NCI-H524 treated with DMSO at 0.1 percent for 48 hours (cell line): ENCODE measurements around the gene NBPF1.
"Not testable (repeated sequence)": the region's sequence is repeated elsewhere in the genome, so short reads cannot be mapped to it uniquely, and the experiment has no call there.

ENCODE experiments used
- DNase-seq: peaks from one replicate; lab custom pipeline; 2025; lab: John Stamatoyannopoulos, UW

The NBPF1 gene

GRCh38 chr1:16605532-16606505 lies 7.5 kb downstream of the NBPF1 start:
- no peak for DNase-seq

GRCh38 chr1:16605213-16605525 lies 8.2 kb downstream of the NBPF1 start:
- no peak for DNase-seq

- DNase-seq: not testable (repeated sequence)
Observed at GRCh38 chr1:16604514-16605212, 8.7 kb downstream of the NBPF1 start.

GRCh38 chr1:16603623-16604022 lies 9.7 kb downstream of the NBPF1 start:
- not testable (repeated sequence) for DNase-seq

GRCh38 chr1:16602336-16603011 lies 10.9 kb downstream of the NBPF1 start:
- not testable (repeated sequence) for DNase-seq

- DNase-seq: not testable (repeated sequence)
Observed at GRCh38 chr1:16600855-16601786, 12.2 kb downstream of the NBPF1 start.

GRCh38 chr1:16599326-16599725 lies 14.0 kb downstream of the NBPF1 start:
- DNase-seq: not testable (repeated sequence)

GRCh38 chr1:16595216-16595615 lies 18.1 kb downstream of the NBPF1 start:
- not testable (repeated sequence) for DNase-seq

- DNase-seq: not testable (repeated sequence)
Observed at GRCh38 chr1:16591845-16592244, 21.5 kb downstream of the NBPF1 start.

- not testable (repeated sequence) for DNase-seq
Observed at GRCh38 chr1:16588081-16588480, 25.3 kb downstream of the NBPF1 start.

- not testable (repeated sequence) for DNase-seq
Observed at GRCh38 chr1:16587639-16588038, 25.7 kb downstream of the NBPF1 start.

GRCh38 chr1:16565324-16565723 lies 48.0 kb downstream of the NBPF1 start:
- DNase-seq: not testable (repeated sequence)

- DNase-seq: not testable (repeated sequence)
Observed at GRCh38 chr1:16561035-16561434, 52.3 kb downstream of the NBPF1 start.

- not testable (repeated sequence) for DNase-seq
Observed at GRCh38 chr1:16560498-16560897, 52.9 kb downstream of the NBPF1 start.

GRCh38 chr1:16559688-16560087 lies 53.7 kb downstream of the NBPF1 start:
- DNase-seq: not testable (repeated sequence)

- not testable (repeated sequence) for DNase-seq
Observed at GRCh38 chr1:16557034-16557433, 56.3 kb downstream of the NBPF1 start.

- not testable (repeated sequence) for DNase-seq
Observed at GRCh38 chr1:16553244-16553643, 60.1 kb downstream of the NBPF1 start.

GRCh38 chr1:16550212-16550918 lies 63.0 kb downstream of the NBPF1 start:
- not testable (repeated sequence) for DNase-seq

GRCh38 chr1:16549545-16549944 lies 63.8 kb downstream of the NBPF1 start:
- not testable (repeated sequence) for DNase-seq

GRCh38 chr1:16547502-16548241 lies 65.7 kb downstream of the NBPF1 start:
- not testable (repeated sequence) for DNase-seq
